ENCODE results near the gene FGFR4. TPM values are rescaled to one million over a fixed set of nuclear protein-coding genes. Genes with fewer than 3 reads are reported as not detected.

Gene FGFR4
- total and polyA plus RNA-seq, 2 of the 8 experiments (the other 6 are each of a cell fraction or from before 2014, with no cell fraction given): 61.4 to 88.4 TPM

- Histone ChIP-seq H2BK120ac (replicated peaks; ENCODE audit: low read depth, low read length) (no peak overlapping the region), H3K36me3 (ENCODE audit: control insufficient read depth in 2 of 4, insufficient read depth in 4 of 4, low read length in 3 of 4) (no peaks in the 10 kb centered on the region), H2BK15ac (ENCODE audit: low read length) (no peak overlapping the region), H2BK5ac (ENCODE audit: low read depth, low read length) (no peak overlapping the region), H3K23ac (ENCODE audit: insufficient read length) (no peak overlapping the region), H2AFZ (ENCODE audit: low read length) (0 out of 2 replicates have a peak overlapping the region, but pooled peaks have one; percentile 14), H4K8ac (ENCODE audit: extremely low read depth, insufficient read depth, low read length) (no peak overlapping the region), H3K56ac (replicated peaks; ENCODE audit: insufficient read length, low read depth, low read length) (no peak overlapping the region), H3K27ac (ENCODE audit: low read depth, low read length) (no peak overlapping the region), H3K27me3 (replicated peaks in 1 of 4; ENCODE audit: control insufficient read depth in 3 of 4, extremely low read depth in 1 of 4, insufficient read depth in 3 of 4, low read length in 3 of 4) (peaks cover 0 to 4% (median 1%) of the 10 kb centered on the region in 4 experiments; a peak in 2 of 7 replicates), H2BK20ac (ENCODE audit: low read length) (no peak overlapping the region), H3K9ac (replicated peaks in 1 of 4; ENCODE audit: extremely low read depth in 1 of 4, low read depth in 3 of 4, low read length in 3 of 4) (no peak overlapping the region), H3K9me3 (ENCODE audit: insufficient read depth in 2 of 2, low read depth in 1 of 2, low read length in 1 of 2) (peaks cover 0 to 3% of the 10 kb centered on the region in 2 experiments; a peak in 1 of 4 replicates), H2AK5ac (ENCODE audit: low read depth, low read length) (no peak overlapping the region), H3K18ac (ENCODE audit: extremely low read depth, low read length) (no peak overlapping the region), H4K5ac (ENCODE audit: insufficient read length, low read depth, low read length) (no peak overlapping the region), H4K20me1 (replicated peaks in 1 of 2; ENCODE audit: control insufficient read depth in 1 of 2, insufficient read depth in 2 of 2, low read length in 2 of 2) (no peaks in the 10 kb centered on the region), H3K14ac (ENCODE audit: insufficient read length) (no peak overlapping the region), H3K4me2 (ENCODE audit: insufficient read depth in 1 of 2, low read depth in 2 of 2, low read length in 2 of 2) (no peak overlapping the region), H3K4ac (replicated peaks; ENCODE audit: insufficient read length, low read depth, low read length) (no peak overlapping the region), H2BK12ac (ENCODE audit: low read depth, low read length) (no peak overlapping the region), H3K79me1 (ENCODE audit: low read depth, low read length) (no peaks in the 10 kb centered on the region), H4K91ac (replicated peaks; ENCODE audit: insufficient read length, low read length) (no peak overlapping the region), H3K4me1 (replicated peaks in 1 of 4; ENCODE audit: control insufficient read depth in 3 of 4, insufficient read depth in 4 of 4, low read length in 3 of 4) (peaks cover 0 to 4% (median 4%) of the 10 kb centered on the region in 4 experiments; a peak in 3 of 7 replicates), H3K4me3 (ENCODE audit: extremely low read depth in 1 of 4, insufficient read depth in 2 of 4, low read depth in 3 of 4, low read length in 4 of 4) (no peak overlapping the region), H3K23me2 (ENCODE audit: low read depth, low read length) (no peaks in the 10 kb centered on the region), H3K79me2 (ENCODE audit: control insufficient read depth in 1 of 2, insufficient read depth in 2 of 2, low read length in 2 of 2) (no peaks in the 10 kb centered on the region)
- ChIA-PET POLR2A (ENCODE audit: partially characterized antibody) (interaction anchor here (0.6 to 5.7 kb wide), 14 partner anchors 9 to 198 kb away, joined by 3 to 62 read pairs (median 3); partner anchors contain the start of genes MXD3 and NSD1), CTCF (ENCODE audit: partially characterized antibody) (interaction anchor here (0.7 to 11.0 kb wide), 59 partner anchors 8 to 629 kb away, joined by 3 to 170 read pairs (median 4); partner anchors contain the start of genes FGFR4, MXD3, PRELID1 and RAB24)
- DNase-seq (ENCODE audit: low read depth in 1 of 2, low spot score in 2 of 2): peak in 1 of 2 experiments; percentile 93
- WGBS, 2 experiments (ENCODE audit: extremely low coverage in 1 of 2, insufficient coverage in 1 of 2, insufficient read length in 1 of 2, insufficient replicate concordance in 2 of 2, low coverage in 1 of 2, low lambda C conversion rate in 2 of 2, missing lambda C conversion rate in 1 of 2): 19% methylated on average over 14 of the region's 14 CpGs; no CpG with 5 or more reads in 1 of the 2 experiments
- FAIRE-seq: peak; percentile 96
- no peak for TF ChIP-seq CREB1 (IDR thresholded peaks at IDR 0.05)
- no peak for TF ChIP-seq POLR2A (IDR thresholded peaks at IDR 0.05; ENCODE audit: control extremely low read depth in 1 of 2, low read depth in 2 of 2, low read length in 2 of 2)
- no peak for TF ChIP-seq TAF1 (IDR thresholded peaks at IDR 0.05; ENCODE audit: low read depth, low read length)
- no peak for TF ChIP-seq MAFK (IDR thresholded peaks at IDR 0.05; ENCODE audit: low read depth, low read length)
- TF ChIP-seq CEBPB (IDR thresholded peaks at IDR 0.05; ENCODE audit: low read depth, low read length): no peak
- TF ChIP-seq TAF7 (optimal IDR thresholded peaks at IDR 0.05; ENCODE audit: borderline replicate concordance, low read depth, low read length): no peak
- TF ChIP-seq, protein P1, sequence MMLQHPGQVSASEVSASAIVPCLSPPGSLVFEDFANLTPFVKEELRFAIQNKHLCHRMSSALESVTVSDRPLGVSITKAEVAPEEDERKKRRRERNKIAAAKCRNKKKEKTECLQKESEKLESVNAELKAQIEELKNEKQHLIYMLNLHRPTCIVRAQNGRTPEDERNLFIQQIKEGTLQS (IDR thresholded peaks at IDR 0.05; ENCODE audit: insufficient read depth, low read depth, low read length): 0 out of 2 replicates have a peak, but pooled peaks have one; percentile 26
- TF ChIP-seq JUN (IDR thresholded peaks at IDR 0.05; ENCODE audit: low read depth, low read length): no peak
- TF ChIP-seq POU5F1 (IDR thresholded peaks at IDR 0.05; ENCODE audit: low read depth, low read length): no peak
- no peak for TF ChIP-seq NANOG (IDR thresholded peaks at IDR 0.05; ENCODE audit: insufficient read depth, low read depth, low read length, poor library complexity, severe bottlenecking)
- peak; percentile 99 for TF ChIP-seq RAD21 (IDR thresholded peaks at IDR 0.05 in 1 of 2, conservative IDR thresholded peaks at IDR 0.05 in 1 of 2; ENCODE audit: low read depth in 2 of 2, low read length in 2 of 2)
Measured at GRCh38 chr5:177113566-177114424, 27.1 kb downstream of the FGFR4 start.
